Bronchus fibroblast of lung (primary cell): ENCODE data around the gene COL9A2. TPM values are rescaled to one million over a fixed set of nuclear protein-coding genes. Genes with fewer than 3 reads are reported as not detected.

Experiments used
- total RNA-seq: library from RNA; depleted of rRNA; stranded (reverse); fragments of >200 nt; gene quantifications from 2 replicates; pipeline ENCODE4 v1.2.3, GENCODE V29; 2015

Gene COL9A2
- 4.9 and 5.6 TPM in 2 replicates for total RNA-seq

GRCh38 chr1:40316595-40317393 lies at the start of gene COL9A2:
Gene COL9A2 (minus strand): TSS chr1:40317286. CDS start chr1:40317197, 89 bp downstream.

DNA sequence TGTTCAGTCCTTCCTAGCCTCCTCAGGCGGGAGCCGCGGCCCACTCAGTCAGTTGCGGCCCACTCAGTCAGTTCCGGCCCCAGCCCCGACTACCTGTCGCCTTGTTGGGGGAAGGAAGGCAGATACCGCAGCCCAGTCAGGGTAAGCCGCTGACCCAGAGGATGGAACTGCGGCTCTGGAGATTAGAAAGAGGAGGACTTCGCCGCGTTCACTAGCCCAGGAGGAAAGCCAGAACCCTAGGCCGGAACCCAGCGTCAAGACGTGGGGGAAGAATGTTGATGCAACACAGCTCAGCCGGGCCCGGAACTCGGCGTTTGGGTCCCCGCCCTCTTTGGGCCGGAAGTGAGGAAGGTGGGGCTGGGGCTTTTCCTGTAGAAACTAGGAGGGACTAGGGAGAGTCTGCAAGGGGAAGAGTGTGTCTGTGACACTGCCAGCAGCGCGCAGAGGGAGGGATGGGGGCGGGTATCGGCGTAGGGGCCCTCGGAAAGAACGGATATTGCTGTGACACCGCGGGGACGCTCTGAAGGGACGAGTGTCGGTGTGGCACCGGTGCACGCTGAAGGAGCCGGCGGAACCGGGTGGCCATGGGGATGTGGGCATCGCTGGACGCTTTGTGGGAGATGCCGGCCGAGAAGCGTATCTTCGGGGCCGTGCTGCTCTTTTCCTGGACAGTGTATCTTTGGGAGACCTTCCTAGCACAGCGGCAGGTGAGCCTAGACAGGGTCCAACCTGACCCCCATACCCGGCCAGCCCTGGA lies 59.2 kb downstream of the COL9A2 start, which contains the start of gene ZMPSTE24:
Gene ZMPSTE24 (plus strand): TSS at position 549 of the 757 bp plus-strand sequence. CDS start 36 bp downstream, at position 585.

Other genes with a start within 250 kb of the COL9A2 start
- 47.0 and 47.2 TPM in 2 replicates for gene PPT1, start 220.0 kb downstream of the COL9A2 start, total RNA-seq
- 5.1 and 5.9 TPM in 2 replicates for gene RLF, start 155.9 kb downstream of the COL9A2 start, total RNA-seq
- gene TMCO2, start 69.3 kb downstream of the COL9A2 start, total RNA-seq: not detected in 2 replicates
- gene ZMPSTE24, start 59.0 kb downstream of the COL9A2 start, total RNA-seq: 29.3 and 34.8 TPM in 2 replicates
- gene SMAP2, start 56.4 kb upstream of the COL9A2 start, total RNA-seq: 22.0 and 23.2 TPM in 2 replicates
- 2.5 TPM in 2 replicates for gene ZFP69B, start 133.2 kb upstream of the COL9A2 start, total RNA-seq
- gene ZFP69, start 160.0 kb upstream of the COL9A2 start, total RNA-seq: 2.8 and 3.0 TPM in 2 replicates
- gene EXO5, start 191.5 kb upstream of the COL9A2 start, total RNA-seq: 8.0 and 10.3 TPM in 2 replicates
- 2.8 and 7.4 TPM in 2 replicates for gene ZNF684, start 214.4 kb upstream of the COL9A2 start, total RNA-seq